ENCODE results near the gene KCNN2.

The KCNN2 gene

GRCh38 chr5:114324282-114324681, 37.6 kb upstream of the KCNN2 start:
- Histone ChIP-seq H3K27ac (replicated peaks) (no peak overlapping the region), H3K4me3 (replicated peaks; ENCODE audit: insufficient read depth, low read length) (no peak overlapping the region), H3K27me3 (ENCODE audit: insufficient read depth, poor library complexity, severe bottlenecking) (no peaks in the 10 kb centered on the region)
- TF ChIP-seq GABPA (IDR thresholded peaks at IDR 0.05; ENCODE audit: low read depth), result no peak
- TF ChIP-seq POLR2AphosphoS5 (IDR thresholded peaks at IDR 0.05; ENCODE audit: low read depth), result no peak
- TF ChIP-seq REST (IDR thresholded peaks at IDR 0.05; ENCODE audit: insufficient replicate concordance, low read depth), result no peak
- TF ChIP-seq SPI1 (IDR thresholded peaks at IDR 0.05; ENCODE audit: borderline replicate concordance, low read depth), result no peak
- TF ChIP-seq CTCF (IDR thresholded peaks at IDR 0.05; ENCODE audit: insufficient read depth, low read length), result no peak
- no peak for DNase-seq (ENCODE audit: low read depth in 1 of 2, low spot score in 1 of 2)

GRCh38 chr5:114325541-114325940, 36.3 kb upstream of the KCNN2 start:
- no peak for TF ChIP-seq GABPA (IDR thresholded peaks at IDR 0.05; ENCODE audit: low read depth)
- TF ChIP-seq REST (IDR thresholded peaks at IDR 0.05; ENCODE audit: insufficient replicate concordance, low read depth), result no peak
- TF ChIP-seq POLR2AphosphoS5 (IDR thresholded peaks at IDR 0.05; ENCODE audit: low read depth), result no peak
- TF ChIP-seq SPI1 (IDR thresholded peaks at IDR 0.05; ENCODE audit: borderline replicate concordance, low read depth), result no peak
- no peak for TF ChIP-seq CTCF (IDR thresholded peaks at IDR 0.05; ENCODE audit: insufficient read depth, low read length)
- Histone ChIP-seq H3K27me3 (ENCODE audit: insufficient read depth, poor library complexity, severe bottlenecking) (no peaks in the 10 kb centered on the region), H3K4me3 (replicated peaks; ENCODE audit: insufficient read depth, low read length) (no peak overlapping the region), H3K27ac (replicated peaks) (no peak overlapping the region)
- no peak for DNase-seq (ENCODE audit: low read depth in 1 of 2, low spot score in 1 of 2)

GRCh38 chr5:114327474-114327873, 34.4 kb upstream of the KCNN2 start:
- TF ChIP-seq GABPA (IDR thresholded peaks at IDR 0.05; ENCODE audit: low read depth) (no peak), SPI1 (IDR thresholded peaks at IDR 0.05; ENCODE audit: borderline replicate concordance, low read depth) (no peak), CTCF (IDR thresholded peaks at IDR 0.05; ENCODE audit: insufficient read depth, low read length) (no peak), POLR2AphosphoS5 (IDR thresholded peaks at IDR 0.05; ENCODE audit: low read depth) (no peak), REST (IDR thresholded peaks at IDR 0.05; ENCODE audit: insufficient replicate concordance, low read depth) (no peak)
- no peak overlapping the region for H3K4me3 ChIP-seq (replicated peaks; ENCODE audit: insufficient read depth, low read length)
- H3K27me3 ChIP-seq (ENCODE audit: insufficient read depth, poor library complexity, severe bottlenecking), result no peaks in the 10 kb centered on the region
- DNase-seq (ENCODE audit: low read depth in 1 of 2, low spot score in 1 of 2), result no peak
- no peak overlapping the region for H3K27ac ChIP-seq (replicated peaks)
